ENCODE results near the gene NAXD.
"Not testable (repeated sequence)": the region's sequence is repeated elsewhere in the genome, so short reads cannot be mapped to it uniquely, and the experiment has no call there.

Gene NAXD

DNA sequence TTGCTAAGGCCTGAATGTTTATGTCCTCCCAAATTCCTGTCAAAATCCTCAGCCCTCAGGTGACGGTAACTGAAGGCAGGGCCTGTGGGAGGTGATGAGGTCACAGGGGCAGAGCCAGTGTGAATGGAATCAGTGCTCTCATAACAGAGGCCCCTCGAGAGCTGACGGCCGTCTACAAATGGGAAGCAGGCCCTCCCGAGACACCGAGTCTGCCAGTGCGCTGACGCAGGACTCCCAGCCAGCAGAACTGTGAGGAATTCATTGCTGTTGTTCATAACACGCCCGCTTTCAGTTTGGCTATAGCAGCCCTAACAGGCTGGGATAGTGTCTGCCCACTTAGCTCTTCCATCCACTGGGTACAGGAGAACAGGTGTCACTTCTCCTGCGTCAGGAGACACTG lies 49.3 kb downstream of the NAXD start:
- no peak for DNase-seq

- DNase-seq: no peak
These were observed 50.3 kb downstream of the NAXD start for GRCh38 chr13:110665491-110666254.

DNA sequence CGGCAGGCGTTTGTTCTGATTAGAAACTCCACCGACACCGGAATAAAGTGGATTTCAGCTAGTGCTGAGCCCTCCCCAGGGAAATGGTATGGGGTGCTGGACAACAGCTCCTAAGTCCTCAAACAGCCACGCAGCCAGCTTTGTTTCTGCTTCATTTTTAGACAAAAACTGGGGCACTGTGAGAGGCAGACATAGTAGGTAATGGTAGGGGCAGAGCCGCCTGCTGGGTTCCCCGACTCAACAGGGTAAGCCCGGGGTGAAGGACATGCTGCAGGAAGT lies 50.8 kb downstream of the NAXD start:
- DNase-seq: no peak

- no peak for DNase-seq
These were observed 53.7 kb downstream of the NAXD start for GRCh38 chr13:110669036-110669435.

DNA sequence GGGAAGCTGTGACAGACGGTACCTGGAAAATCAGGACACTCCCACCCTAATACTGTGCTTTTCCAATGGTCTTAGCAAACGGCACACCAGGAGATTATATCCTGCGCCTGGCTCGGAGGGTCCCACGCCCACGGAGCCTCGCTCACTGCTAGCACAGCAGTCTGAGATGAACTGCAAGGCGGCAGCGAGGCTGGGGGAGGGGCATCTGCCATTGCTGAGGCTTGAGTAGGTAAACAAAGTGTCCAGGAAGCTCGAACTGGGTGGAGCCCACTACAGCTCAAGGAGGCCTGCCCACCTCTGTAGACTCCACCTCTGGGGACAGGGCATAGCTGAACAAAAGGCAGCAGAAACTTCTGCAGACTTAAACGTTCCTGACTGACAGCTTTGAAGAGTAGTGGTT lies 54.5 kb downstream of the NAXD start:
- DNase-seq: not testable (repeated sequence)

GRCh38 chr13:110676595-110677587 lies 61.5 kb downstream of the NAXD start:
- DNase-seq: no peak

DNA sequence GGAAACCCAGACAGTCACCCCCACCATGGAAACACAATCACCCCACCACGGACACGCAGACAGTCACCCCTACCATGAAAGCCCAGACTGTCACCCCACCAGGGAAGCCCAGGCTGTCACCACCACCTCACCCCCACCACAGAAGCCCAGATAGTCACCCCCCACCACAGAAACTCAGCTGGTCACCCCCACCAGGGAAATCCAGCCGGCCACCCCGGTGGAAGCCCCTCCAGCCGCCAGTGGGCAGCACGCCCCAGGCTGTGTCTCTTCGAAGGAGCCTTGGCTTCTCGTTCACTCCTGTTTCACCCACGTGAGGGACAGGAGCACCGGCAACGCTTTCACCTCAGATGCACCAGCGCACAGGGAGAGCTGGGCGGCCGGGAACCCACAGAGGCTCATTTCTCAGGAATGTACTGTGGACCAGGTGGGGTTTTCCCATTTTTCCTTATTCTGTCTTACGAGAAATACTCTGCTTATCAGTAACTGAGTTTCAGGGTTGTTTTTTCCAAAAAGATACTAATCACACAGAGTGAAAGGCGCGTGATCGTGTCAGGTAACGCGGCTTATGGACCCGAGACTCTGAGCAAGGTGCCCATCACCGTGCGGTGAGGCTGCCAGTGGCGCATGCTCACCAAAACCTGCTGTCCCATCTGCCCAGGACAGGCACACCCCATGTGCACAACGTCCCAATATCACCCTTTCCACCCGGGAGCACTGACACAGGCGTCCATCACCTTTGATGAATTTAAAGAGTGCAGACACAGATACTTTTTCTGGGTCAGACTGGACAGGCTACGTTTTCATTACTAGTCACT lies 62.6 kb downstream of the NAXD start:
- DNase-seq: no peak

DNA sequence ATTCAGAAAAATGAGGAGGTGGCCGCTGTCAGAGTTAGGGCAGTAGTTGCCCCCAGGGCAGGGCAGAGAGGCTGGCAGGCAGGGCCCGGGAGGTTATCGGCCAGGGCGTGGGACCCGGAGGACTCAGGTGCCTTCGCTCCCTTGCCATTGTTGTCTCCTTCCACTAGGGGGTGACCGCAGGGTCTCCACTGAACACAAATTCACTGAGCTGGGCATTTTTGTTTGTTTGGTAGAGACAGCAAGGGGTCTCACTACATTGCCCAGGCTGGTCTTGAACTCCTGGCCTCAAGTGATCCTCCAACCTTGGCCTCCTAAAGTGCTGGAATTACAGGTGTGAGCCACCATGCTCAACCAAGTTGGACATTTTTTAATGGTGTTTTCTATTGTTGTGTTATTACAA lies 65.5 kb downstream of the NAXD start:
- no peak for DNase-seq

DNA sequence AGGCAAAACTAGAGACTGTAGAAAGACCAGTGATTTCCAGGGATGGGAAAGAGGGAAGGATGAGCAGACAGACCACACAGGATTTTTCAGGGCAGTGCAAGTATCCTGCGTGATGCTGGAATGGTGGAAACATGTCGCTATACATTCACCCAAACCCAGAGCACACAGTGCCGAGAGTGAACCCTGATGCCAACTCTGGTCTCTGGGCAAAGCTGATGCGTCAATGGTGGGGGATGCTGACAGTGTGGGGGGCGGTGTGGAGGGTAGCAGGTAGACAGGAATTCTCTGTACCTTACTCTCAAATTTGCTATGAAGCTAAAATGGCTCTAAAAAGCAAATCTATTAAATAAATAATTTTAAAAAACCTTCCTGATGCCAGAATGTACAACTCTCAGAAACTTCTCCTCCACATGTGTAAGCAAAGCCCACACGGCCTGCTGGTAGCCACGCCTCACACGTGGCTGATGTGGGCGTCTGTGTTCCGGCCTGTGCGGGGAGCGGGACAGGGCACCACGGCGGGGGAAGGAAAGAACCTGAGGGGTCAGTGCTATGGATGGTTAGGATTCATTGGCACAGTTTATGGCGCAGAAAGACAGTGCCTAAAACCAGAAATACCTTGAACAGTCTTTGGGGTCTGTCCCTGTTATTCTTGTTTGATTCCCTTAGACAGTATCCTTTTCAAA lies 66.7 kb downstream of the NAXD start:
- no peak for DNase-seq

GRCh38 chr13:110682746-110683145 lies 67.4 kb downstream of the NAXD start:
- no peak for DNase-seq

DNA sequence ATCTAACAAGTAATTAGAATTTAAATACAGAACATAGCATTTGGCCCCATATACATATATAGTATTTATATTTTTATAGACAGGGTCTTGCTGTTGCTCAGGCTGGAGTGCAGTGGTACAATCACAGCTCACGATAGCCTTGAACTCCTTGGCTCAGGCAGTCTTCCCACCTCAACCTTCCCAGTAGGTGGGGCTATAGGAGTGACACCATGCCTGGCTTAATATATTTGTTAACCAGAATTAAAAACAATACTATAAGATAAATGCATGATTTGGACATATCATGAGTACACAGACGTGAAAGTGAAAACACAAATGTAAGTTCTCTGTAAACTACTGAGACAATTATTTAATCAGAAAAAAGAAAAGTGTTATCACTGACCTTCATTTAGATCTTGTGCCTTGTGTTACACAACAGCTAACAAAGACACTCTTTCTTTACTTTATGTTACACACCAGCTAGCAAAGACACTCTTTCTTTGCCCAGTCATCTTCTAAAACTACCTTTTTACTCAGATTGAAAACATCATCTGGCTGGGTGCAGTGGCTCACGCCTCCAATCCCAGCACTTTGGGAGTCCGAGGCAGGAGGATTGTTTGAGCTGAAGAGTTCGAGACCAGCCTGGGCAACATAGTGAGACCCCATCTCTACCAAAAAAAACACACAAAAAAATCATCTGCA lies 68.0 kb downstream of the NAXD start:
- no peak for DNase-seq

- DNase-seq: no peak
These were observed 68.6 kb downstream of the NAXD start for GRCh38 chr13:110683921-110684320.

GRCh38 chr13:110684388-110685056 lies 69.2 kb downstream of the NAXD start:
- DNase-seq: no peak

DNA sequence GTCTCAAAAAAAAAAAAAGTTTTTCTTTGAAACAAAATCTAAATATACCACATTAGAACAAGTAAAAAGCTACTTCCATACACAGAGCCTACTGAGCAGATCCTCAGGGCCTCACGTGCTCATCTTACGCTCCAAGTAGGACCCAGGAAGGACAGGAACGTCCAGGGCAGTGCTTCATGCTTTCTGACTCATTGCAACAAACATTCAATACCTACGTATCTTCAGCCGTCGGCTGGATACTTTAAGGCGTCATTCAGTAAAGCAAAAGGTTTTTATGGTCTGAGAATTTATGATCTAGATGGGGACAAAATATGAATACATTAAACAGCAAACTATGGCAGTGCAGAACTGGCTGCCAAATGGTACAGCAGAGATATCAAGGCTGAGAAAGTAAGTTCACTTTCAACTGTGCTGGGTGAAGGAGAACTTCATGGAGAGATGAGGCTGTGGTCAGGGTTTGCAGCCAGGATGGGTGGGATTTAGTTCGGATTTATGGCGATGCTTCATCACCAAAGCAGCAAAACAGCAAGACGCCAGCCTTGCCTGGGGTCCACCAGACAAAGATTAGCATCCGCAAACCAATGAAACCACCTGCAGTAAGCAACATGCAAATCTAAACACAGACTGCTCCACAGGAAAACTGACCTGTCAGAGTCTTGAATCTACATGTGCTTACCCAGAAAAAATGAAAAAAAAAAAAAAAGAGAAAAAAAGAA lies 70.1 kb downstream of the NAXD start:
- DNase-seq: no peak

DNA sequence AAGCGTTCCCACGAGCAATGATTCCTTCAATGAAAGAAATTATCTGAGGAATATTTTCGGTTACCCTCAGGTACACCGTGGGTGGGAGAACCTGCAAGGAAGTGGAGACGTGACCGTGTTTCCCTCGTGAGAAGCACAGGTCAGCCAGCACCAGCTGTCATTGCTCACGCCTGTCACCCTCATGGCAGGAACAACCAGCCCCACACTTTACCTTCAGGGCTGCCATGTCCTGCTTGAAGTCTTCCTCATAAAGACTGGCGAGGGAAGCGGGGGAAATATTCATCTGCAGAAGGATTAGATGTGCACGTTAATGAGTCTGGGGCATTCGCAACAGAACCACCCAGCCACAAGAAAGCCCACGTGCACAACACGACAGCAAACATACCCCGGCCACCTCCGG lies 72.4 kb downstream of the NAXD start:
- no peak for DNase-seq

DNA sequence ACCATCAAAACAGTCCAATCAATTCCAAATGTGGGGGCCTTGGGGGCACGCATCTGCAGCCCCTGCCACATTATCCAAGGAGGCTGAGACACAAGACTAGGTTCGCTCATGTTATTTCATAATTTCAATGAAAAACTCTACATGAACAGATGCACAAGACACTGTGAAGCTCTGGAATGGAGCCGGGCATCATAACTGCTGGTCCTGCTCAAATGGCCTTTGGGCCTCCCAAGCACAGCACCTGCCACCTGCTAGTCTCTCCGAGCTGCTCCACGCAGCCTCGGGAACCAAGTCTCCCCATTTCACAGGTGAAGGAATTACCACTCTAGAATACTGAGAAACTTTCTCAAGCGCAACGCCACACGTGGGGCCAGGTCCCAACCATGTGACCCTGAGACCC lies 73.7 kb downstream of the NAXD start:
- DNase-seq: no peak
